Amygdala (tissue), 56 donors: ENCODE measurements around the gene FMN1.

Experiments
- DNase-seq, 56 donors: peaks; one replicate each; lab custom pipeline; 2025; lab: John Stamatoyannopoulos, UW

FMN1 gene

DNA sequence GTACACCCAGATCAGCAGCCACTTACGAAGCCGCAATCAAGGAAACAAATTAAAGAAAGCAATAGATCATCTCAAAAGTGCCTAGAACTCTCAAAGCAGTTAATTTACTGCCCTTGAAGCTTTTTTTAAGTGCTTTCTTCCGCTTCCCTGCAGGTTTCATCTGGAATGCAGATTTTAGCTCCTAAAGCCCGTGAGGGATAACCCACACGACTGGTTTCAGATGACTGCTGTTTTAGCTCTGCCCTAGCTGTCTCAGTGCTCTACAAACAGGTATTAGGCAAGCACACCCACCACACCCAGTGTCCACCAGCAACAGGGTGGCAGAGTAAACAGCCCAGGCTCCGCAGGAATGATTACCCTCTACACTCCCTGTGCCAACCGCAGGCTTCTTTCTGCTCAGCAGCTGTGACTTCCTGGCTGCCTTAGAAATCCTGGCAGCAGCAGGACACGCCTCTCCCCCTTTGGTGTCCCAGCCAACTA, 126.0 kb downstream of the FMN1 start:
- no peak for DNase-seq

DNA sequence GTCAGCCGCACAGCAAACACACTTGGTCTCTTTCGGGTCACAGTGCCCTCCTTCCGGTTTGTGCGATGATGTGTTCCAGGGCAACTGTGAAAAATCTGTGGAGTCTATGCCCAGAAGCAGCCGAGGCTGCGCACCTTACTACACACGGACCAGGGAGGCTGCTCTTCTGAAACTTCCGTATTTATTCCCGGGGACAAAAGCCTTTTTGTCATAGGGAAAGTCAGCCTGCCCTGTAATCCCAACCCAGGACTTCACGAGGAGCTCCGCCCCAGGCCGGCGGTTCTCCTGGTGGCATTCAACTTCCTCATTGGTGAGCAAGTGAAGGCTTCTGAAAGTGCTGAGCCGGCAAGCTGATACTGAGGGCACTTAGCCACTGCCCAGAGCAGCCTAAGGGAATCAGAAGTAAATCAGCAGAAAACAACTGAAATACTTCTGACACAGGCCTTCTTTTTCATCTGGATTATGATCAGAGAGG, 126.5 kb downstream of the FMN1 start:
- DNase-seq: peak in 30 of 56 donors; percentile 3 to 62 (median 19)

DNA sequence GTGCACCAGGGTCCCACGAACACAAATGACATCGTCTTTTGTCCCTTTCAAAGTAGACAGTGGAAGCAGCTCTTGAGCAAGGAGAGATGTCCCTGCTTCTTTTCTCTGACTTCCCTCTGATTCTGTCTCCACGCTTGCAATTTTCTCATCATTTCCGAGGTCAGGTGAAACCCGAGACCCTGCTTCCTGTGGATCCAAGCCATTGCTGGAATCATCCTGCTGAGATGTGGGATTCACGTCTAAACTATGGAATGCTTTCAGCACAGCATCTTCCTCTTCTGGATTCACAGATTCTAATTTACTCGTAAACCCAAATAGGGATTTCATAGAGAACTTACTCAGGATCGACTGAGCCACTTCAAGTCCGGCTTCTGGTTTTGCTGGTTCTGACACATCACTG, 127.1 kb downstream of the FMN1 start:
- no peak for DNase-seq

DNA sequence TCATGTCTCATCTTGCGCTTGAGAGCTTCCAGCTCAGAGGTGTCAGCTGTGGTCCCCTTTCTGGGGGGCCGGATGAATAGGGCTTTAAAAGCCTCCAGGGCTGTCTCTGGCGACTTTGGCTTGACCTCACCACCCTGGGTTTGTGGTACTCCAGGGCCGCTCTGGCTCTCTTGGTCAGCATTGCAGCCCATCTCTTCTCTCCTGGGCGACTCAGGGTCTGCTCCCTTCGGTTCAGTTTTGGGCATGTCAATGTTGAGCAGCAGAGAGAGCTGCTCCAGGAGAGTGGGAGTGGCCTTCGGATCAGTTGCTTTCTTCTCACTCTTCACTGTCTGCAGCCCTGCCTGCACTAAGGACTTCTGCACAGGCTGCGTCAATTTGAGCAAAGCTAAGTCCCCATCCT, 127.9 kb downstream of the FMN1 start:
- no peak for DNase-seq

DNA sequence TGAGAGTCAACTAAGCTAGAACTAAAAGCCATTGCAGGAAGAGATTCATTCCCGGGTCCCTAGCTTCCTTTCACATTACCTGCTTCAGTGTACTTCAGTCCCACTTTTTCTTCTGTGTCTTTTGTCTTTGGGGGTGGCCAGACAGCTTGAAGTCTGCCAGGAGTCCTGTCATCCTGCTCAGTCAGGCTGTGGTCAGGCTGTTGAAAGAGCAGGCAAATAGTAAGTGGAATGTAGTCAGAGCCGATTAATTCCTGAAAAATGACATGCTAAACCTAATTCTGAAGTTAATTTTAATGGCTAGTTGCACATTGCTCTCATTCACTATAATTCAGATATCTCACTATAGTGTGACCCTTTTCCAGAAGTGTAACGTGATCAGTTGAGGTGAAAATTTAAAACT, 129.6 kb downstream of the FMN1 start:
- no peak for DNase-seq

DNA sequence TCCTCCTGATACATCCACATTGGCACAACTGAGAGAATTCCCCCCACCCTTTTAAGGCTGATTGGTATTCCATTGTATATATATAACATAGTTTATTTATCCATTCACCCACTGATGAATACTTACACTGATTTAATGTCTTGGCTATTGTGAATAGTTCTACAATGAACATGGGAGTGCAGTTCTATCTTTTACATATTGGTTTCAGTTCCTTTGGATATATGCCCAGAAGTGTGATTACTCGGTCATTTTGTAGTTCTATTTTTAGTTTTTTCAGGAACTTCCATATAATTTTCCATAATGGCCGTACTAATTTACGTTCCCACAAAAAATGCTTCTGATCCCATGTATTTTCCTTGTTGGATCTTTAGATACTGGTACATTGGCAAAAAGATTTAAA, 135.3 kb downstream of the FMN1 start:
- no peak for DNase-seq

DNA sequence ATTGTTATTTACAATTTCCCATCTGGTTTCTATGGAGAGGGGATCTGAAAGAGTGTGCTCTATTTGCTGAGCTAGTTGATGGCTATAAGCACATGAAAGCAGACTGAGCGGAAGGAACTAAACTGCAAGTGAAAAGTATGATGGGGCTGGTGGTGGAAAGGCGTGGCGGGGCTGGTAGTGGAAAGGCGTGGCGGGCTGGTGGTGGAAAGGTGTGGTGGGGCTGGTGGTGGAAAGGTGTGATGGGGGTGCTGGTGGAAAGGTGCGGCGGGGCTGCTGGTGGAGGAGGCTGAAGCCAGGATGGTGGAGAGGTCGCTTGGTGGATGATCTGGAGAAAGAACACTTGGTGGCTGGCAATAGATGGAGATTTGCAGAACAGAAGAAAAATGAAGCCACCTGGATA, 136.7 kb downstream of the FMN1 start:
- no peak for DNase-seq

DNA sequence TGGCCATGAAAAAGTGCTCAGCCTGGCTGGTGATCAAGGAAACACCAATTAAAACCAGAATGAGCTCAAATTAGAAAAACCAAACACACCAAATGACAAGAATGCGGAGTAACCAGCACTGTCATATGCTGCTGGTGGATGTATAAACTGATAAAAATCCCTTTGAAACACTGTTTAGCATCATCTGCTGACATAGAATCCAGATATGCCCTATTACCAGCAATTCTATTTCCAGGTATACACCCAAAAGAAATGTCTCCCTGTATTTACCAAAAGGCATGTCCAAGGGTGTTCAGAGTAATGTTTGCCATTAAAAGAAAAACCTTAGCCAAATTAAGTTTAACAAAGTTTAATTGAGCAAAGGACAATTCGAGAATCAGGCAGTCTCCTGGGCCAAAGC, 138.6 kb downstream of the FMN1 start:
- DNase-seq: peak in 6 of 56 donors; percentile 12 to 25 (median 16)

DNA sequence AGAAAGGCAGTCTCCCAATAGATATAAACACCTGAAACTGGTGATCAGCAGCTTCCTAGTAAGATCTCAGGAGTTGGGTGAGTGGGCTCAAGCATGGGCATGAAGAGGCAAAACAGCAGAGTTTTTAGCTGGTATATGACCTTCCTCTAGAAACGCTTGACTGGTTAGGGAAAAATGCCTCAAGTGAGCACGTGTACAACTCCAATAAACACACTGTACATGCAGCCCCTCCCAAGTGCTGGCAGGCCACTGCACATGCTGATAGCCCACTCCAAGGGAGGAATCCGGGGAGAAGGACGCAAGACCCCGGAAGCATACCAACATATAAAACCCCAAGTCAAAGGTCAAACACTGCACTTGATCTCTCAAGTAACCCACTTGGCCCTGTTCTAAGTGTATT, 143.0 kb downstream of the FMN1 start:
- DNase-seq: no peak

DNA sequence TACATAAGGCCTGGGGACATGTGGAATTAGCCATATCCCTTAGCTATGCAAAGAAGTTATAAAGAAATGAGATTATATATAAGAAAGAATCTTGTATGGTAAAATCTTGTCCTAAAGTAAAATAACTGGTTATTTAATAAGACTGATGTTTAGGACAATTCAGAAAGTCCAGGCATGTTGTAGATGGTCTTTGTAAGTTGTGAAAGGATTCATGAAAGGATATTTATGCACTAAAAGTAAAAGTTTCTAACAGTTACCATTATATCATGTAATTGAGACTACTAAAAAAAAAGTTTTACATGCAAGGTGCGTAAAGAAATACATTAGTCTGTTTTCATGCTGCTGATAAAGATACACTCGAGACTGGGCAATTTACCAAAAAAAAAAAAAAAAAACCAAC, 146.3 kb downstream of the FMN1 start:
- DNase-seq: no peak

DNA sequence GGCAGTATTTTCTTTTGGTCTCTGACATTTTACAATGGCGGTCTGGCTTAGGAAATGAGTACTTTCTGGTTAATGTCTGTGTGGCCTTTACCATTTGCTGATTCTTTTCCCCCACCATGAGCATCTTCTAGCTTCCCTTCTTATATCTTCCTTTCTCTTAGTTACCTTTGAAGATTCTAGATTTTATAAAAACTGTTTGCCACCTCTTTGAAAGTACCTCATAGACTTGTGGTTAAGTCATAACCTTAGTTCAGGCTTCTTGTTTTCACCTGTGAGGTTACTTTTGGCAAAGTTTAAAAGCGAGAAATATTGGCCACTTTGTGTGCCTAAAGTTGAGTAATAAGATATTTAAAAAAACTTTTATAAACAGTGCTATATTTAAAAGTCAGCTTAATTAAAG, 147.4 kb downstream of the FMN1 start:
- no peak for DNase-seq

DNA sequence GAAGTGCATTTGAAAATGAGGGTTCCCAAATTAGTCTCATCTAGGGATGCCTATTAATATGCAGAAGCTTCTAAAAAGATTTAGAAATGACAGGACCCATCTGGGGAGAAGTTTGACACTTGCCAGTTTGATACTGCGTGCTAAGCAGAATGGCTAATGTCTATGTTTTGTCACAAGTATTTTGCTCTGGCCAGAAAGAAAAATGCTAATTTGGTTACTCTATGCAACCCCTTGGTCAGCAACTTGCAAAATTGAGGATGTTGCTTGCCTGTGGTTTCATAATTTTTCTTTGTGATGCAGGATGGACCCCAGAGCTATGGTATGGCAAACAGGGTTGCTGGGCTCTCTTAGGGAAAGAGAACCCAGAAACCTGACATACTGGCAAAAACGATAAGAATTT, 148.2 kb downstream of the FMN1 start:
- DNase-seq: no peak

DNA sequence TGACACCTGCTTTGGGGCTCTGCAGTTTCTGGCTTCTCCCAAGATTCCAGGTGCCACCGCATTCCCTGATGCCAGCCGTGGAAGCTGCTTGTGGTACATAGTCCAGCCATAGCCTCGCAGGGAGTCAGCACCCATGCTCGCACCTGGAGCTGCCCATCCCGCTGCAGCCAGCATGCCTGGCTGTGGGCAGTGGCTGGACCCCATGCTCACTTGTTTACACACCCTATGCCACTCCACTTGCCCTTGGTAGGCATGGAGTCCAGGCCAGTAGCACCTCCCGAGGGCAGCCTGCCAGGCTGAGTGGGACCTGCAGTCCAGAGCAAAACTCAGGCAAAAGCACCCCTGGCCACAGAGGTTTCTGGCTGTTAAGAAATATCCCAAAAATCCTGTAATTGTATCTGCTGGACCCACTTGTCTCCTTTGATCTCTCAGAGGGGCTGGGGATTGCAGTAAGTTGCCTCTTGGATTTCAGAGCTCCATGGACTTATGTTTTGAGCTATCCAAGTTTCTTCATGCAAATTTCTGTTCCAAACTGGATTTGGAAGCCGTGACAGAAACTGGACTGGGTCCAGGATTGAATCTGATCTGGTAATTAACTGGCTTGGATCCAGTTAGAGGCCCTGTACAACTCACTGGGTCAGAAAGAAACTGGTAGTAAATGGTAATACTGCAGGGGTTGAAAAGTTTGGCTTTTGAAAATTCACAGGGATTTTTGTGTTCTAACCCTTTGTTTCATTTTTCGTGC, 149.3 kb downstream of the FMN1 start:
- DNase-seq: no peak

DNA sequence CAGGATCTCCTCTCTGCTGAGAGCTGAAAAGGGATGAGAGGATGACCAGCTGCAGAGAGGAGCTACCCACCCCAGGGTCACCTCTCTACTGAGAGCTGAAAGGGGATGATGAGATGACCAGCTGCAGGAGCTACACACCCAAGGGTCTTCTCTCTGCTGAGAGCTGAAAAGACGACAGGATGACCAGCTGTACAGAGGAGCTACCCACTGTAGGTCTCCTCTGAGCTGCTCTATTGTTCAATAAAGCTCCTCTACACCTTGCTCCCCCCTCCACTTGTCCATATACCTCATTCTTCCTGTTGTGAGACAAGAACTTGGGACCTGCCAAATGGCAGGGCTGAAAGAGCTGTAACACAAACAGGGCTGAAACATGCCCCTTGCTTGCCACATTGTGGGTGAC, 149.9 kb downstream of the FMN1 start:
- DNase-seq: no peak

DNA sequence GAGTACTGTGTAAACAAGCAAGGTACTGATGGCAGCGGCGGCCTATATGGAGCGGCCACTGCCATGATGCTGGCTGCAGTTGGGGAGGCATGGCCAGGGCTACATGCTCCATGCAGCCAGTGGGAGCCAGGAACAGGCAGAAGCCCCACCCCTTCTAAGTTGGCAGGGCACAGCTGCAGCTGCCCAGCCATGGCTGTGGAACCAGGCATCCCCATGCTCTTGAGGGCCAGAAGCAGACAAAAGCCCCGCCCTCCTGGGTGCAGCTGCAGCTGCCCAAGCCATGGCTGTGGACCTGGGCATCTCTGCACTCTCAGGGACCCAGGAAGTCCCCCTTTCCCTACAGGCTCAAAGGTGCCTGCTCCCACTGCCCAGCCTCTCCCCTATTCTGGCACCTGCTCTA, 150.9 kb downstream of the FMN1 start:
- peak in 2 of 56 donors; percentile 14 to 15 for DNase-seq

DNA sequence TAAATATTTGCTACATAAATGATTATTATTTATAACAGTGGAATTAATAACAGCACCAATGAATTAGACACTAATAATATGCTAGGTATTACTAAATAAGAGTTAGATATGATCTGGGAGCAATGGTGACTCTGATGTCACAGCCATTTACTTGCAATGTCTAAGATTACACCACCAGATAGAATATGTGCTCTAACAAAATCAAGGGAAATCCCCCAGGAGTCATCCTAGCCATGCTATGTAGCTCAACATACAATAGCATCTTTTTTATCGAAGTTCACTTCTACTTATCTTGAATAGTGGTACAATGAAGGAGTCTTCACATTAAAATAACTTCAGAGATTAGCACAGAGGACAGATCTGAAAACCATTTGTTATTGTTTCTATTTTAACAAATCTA, 154.0 kb downstream of the FMN1 start:
- no peak for DNase-seq

DNA sequence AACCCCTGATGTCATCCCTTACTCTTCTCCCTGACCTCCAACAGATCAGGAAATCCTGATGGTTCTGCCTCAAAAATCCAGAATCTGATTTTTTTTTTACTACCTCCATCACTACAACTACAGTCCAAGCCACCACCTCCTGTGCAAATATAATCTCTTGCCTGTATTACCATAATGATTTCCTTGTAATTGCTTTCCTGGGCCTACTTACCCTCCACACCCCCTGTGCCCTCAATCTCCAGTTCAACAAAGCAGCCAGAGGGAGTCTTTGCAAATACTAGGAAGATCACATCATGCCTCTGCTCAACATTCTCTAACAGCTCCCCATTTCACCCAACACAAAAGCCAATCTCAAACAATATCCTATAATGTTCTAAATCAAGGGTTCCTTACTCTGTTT, 159.9 kb downstream of the FMN1 start:
- no peak for DNase-seq

DNA sequence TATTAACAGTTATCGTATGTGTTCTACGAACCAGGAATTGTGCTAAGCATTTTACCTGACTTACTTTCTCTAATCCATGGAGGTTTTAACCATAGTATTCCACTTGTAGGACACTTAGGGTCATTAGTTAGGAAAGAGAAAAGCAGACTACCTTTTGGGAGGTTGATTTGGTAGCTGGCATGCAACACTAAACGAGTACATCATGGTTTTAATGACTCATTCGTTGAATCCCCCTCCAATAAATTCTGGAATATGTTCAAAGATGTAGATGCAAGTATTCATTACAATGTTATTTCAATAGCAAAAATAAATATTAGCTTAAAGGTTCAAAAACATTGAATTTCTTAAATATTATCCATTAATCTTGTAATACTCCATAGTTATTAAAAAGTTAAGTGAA, 162.5 kb downstream of the FMN1 start:
- DNase-seq: no peak

DNA sequence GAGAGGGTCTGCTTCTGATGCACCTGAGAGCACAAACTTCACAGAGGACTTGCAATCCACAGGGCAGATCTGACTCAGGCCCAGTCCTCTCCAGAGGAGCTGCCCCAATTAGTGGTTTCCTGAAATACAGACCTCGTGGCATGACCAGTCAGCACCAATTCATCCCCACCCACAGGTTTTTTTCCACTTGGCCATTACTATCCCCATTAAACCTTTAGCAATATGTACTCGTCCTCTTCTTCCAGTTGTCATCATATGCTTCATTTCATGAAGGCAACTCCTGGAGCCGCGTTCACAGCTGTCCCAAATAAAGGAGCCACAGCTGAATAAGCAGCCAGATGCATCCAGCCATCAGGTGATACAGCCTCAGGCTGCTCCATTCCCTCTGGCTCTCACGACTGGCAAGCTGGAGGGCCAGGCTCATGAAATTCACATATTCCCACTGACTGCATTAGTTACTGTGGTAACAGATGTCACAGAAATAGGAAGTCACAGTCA, 163.1 kb downstream of the FMN1 start:
- no peak for DNase-seq

DNA sequence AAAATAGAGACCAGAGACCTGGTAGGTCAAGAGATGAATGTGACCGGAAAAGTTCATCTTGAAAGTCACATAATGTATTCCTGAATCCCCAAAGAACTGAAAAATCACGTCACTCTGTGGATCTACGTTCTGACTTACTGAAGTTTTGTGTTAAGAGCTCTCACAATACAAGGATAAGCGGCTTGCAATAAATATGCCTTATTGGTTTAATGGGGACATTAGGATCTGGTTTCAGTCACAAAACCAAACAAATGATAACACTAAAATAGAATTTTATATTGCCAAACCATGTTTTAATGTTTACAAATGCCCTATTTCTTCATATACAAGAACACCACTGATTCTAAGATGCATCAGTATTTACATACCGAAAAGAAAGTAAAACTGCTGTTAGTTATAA, 164.2 kb downstream of the FMN1 start:
- DNase-seq: no peak

DNA sequence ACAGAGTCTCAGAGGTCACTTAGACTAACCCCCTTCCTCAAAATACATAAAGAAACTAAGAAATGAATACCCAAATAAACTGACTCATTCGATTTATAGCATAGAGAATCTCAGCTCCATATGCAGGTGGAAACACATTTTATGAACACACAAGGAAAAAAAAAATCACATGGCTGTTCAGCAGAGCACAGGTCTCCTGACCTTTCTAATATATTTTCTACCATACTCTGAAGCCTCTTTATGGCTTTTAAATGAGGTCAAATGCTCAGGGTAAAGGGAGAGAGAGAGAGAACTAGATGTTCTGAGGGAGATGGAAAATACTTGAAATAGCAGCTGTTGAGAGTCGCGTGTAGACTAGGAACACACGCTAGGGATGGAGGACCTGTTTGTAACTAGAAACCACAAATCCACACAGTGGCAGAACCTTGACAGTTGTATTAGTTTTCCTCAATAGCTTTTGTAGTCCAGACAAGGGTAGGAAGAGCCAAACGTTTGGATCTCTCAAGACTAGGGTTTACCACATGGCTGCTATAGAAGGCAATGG, 165.3 kb downstream of the FMN1 start:
- no peak for DNase-seq

DNA sequence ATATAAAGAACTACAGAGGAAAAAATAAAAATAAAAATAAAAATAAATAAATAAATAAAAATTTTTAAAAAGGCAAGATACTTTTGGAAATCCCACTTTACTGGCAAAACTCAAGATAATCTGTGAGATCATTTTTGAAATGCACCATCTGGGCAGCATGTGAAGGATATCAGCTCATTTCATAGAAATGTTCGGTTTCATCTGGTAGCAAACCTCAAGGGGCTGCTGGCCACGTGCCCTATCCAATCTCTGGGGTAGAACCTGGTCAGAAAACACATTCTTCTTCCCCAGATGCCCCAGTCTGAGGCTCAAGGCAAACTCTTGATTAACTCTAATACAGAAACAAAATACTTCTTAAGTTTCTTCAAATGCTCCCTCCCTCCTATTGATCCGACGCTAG, 166.0 kb downstream of the FMN1 start:
- DNase-seq: no peak
